ENCODE measurements around the gene MT2A.

MT2A gene

DNA sequence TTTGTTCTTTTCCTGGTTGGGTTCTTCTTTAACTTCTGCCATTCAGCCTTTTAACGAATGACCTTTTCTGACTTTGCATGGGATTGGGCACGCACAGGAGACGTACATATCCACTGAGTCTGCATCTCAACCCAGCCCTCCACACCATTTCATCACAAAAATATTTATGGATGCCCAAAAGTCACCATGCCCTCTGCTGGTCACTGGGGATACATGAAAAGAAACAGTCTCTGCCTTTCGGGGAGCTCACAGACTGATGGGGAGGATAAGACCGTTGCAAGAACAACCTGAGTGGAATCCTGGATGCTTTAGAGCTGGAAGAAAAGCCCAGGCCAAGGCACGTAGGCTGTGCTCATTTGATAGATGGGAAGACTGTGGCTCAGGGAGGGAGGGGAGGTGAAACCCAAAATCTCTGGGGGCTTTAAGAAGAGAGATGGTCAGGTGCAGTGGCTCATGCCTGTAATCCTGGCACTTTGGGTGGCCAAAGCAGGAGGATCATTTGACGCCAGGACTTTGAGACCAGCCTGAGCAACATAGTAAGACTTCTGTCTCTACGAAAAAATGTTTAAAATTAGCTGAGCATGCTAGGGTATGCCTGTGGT is 7.9 kb upstream of the MT2A start:
- DNase-seq, result no peak

DNA sequence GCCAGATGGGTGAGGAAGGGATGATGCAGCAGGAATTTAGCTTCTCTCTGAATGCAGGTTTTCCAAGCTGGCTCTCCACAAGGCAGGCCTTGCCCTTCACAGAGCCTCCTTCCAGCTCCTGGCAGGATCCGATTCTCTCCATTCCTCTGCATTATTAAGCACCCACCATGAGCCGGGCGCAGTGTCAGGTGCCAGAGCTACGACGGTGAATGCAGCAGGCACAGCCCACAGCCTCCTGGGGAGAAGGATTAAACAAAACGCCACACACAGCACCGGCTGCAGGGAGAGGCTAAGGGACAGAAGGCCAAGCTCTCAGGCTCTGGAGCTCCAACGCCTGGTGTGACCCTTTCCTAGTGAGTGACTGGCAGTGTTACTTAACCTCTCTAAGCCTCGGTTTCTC is 7.1 kb upstream of the MT2A start:
- no peak for DNase-seq

DNA sequence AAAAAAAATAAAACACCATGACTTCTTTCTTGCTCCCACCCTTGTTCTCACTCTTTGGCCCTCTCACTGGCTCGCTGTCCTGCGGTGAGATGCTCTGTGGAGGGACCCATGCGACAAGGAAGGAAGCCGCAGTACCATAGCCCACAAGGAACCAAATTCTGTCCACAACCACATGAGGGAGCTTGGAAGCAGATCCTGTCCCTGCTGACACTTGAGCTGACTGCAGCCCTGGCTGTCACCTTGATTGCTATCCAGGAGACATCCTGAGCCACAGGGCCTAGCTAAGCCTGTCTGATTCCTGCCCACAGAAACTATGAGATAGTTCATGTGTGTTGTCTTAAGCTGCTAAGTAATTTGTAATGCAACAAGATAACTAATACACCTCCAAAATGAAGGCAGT is 4.8 kb upstream of the MT2A start:
- DNase-seq, result no peak

DNA sequence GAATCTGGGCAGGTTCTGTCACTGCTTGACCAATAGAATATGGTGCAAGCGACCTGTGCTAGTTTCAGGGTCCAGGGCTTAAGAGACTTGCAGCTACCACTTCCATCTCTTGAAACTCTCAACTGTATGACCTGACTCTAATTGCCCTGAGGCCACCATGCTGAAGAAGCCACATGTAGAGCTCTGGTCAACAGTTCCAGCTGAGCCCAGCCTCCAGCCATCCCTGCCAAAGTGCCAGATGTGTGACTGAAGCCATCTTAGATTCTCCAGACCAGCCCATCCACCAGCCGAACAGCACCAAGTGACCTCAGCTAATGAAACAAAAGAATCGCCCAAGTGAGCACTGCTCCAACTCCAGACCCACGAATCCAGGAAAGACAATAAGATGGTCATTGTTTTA is 3.4 kb upstream of the MT2A start:
- DNase-seq, result no peak

DNA sequence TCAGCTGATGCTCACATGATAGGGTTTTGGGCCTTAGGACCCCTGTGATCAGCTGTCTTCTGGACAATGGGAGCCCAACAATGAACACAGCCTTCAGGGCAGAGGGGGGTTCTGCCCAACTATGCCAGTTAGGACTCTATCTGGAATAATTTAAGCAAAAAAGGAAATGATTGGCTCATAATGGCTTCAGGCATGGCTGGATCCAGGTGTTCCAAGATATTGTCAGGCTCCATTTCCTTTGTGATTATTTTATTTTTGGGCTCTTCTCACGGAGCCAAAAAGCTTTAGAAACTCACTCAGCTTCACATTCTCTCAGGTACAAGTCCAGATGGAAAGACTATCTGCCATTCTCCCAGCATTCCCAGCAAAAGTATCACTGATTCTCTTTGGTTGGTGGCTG is 2.9 kb upstream of the MT2A start:
- DNase-seq, result no peak

DNA sequence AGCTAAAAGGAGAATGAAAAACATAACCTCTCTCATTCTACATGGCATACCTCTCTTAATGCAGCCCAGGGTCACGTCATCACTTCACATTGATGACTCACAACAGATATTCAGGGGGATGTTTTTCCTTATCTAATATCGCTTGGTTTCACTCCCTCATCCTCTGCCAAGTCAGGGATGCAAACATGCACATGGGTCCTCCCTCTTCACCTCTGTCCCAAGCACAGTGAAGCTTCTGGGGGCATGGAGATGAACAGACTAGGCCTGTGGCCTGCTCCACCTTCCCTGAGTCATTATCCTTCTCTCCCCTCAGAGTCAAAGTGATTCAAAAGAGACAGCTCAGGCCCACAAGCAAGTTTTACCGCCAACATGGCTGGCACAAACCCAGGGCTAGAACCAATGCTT is 2.3 kb upstream of the MT2A start:
- no peak for DNase-seq

DNA sequence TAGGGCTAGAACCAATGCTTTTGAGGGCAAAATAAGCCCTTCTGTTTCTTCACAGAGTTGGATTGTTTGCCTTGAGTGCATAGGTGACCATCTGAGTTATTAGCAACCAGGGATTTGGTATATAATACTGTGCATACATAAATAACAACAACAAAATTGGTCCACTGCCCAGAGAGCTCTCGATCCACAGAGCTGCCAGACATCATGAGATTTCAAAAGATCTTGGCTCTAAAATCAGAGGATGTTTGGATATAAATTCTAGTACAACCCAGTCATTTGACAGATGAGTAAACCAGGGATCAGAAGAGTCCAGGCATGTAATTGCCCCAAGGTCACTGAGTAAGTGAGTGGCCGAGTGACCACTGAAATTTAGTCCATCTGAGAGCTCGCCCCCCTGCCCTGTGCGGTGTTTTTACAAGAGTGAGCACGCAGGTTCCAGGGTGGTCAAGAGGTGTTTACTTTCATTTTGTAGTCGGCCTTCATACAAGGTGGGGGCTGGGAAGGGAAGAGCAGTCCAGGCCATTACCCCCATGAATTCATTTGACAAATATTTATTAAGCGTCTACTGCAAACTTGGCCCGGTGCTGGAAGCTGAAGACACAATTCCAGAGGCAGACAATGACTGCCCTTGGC is 1.8 kb upstream of the MT2A start:
- no peak for DNase-seq

DNA sequence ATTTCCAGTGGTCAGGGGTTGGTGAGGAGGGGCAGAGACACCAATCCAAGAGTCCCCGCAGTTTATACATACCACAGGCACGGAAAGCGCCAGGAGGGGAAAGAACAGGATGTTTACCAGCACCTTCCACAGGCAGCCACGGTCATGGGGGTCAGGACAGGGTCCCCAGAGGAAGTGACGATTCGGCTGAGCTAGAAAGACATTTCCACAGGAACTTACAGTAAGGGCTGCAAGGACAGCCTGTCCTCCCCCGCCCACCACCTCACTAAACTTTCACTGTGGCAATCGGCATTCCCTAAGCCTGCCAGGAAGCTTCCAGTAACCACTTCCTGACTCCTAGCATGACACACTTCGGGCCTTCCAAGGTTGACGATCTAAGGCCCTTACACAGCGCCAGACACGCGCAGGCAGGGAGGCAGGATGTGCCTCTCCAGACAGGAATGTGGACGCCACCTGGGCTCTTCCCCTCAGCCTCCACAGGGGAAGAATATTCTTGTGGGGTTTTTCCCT is 1.2 kb upstream of the MT2A start:
- no peak for DNase-seq

DNA sequence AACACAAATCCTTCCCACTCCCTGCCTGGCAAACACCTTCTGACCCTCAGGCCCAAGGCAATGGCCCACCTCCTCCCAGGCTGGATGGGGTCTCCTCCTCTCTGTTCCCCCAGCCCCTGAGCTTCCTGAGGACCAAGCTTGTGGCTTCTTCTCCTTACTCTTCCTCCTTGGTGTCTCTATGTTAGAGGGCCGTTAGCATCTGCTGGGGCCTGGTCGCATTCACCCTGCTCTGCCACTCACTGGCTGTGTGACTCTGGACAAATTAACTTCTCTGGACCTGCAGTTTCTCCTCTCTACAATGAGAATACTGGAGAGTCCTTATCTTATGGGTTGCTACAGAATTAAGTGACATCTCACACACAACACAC is 725 bp upstream of the MT2A start:
- DNase-seq, result no peak

DNA sequence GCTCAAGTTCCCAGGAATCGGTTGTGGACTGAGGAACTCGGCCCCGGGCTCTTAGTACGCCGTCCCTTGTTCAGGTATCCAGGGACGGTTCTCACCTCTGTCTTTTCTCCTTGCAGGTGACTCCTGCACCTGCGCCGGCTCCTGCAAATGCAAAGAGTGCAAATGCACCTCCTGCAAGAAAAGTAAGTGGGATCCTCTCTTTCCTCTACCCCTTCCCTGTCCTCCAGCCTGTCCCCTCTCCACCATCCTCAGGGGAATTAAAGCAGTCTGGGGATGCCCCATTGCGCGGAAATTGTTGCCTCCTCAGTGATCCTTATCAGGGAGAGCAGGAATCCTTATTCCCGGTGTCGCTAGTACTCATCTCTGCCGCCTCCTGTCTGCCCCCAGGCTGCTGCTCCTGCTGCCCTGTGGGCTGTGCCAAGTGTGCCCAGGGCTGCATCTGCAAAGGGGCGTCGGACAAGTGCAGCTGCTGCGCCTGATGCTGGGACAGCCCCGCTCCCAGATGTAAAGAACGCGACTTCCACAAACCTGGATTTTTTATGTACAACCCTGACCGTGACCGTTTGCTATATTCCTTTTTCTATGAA is 585 bp downstream of the MT2A start:
- DNase-seq, result no peak

DNA sequence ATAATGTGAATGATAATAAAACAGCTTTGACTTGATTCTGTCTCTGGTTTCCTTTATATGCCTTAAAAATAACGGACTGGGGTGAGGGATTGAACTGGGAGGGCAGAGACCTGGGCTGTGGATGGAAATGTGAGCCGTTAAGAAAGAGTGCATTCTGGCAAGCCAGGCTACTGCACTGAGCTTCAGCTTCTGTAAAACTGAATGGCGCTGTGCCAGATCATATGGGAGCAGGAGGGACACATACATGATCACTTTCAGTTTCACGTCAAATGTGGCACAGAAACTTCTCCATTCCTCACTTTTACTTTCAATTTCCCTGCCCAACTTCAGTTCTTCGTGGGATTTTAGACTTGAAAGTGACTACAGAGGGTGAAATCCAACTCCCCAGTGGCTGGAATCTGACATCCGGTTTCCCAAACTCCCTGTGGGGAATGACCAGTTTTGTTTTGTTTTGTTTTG is 1.1 kb downstream of the MT2A start:
- peak; percentile 60 to 69 for DNase-seq

DNA sequence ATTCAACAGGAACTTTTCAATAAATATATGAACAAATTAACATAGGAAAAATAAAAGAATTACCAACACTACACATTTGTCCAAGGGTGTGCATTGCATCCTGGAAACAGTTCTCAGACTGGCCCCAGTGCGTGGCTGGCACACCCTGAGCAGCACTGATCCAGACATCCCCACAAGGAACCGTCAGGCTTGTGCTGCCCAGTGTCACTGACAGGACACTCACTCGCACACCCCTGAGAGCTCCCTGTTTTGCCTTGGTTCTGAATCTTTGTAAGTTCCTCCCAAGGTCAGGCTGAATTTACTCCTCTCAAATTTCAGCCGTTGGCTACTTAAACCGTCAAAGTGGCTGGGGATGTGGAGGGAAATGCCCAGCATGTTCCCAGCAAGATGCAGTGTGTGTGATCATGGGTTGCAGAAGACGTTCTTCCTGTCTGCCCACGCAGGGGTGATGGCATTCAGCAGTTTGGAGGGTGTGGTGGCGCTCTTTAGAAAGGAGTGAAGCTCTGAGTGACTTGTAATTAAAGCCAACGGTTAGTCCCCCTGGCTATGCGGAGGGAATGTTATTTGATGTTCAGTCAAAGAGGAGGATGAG is 1.7 kb downstream of the MT2A start:
- peak; percentile 74 to 78 for DNase-seq

DNA sequence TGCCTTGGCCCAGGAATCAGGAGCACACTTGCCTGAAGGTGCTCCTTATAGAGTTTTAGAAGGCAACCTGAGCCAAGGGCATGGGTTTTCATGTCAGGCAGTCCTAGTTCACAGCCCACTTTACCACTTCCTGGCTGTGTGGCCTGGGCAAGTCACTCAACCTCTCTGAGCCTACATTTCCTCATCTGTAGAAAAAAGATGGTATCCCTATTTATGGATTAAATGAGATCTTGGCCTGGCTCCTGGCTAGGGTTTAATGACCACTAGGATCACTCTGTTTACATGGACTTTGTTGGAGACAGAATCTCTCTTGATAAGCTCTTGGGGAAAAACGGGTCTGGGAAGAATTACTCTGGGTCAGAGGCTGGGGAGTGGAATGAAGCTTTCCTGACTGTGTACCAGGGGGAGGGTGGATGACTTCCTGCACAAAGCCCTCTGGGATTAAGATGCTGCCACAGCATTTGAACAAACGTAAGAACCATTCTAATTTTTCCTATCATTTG is 2.3 kb downstream of the MT2A start:
- peak in 1 of 2 experiments; percentile 36 for DNase-seq

DNA sequence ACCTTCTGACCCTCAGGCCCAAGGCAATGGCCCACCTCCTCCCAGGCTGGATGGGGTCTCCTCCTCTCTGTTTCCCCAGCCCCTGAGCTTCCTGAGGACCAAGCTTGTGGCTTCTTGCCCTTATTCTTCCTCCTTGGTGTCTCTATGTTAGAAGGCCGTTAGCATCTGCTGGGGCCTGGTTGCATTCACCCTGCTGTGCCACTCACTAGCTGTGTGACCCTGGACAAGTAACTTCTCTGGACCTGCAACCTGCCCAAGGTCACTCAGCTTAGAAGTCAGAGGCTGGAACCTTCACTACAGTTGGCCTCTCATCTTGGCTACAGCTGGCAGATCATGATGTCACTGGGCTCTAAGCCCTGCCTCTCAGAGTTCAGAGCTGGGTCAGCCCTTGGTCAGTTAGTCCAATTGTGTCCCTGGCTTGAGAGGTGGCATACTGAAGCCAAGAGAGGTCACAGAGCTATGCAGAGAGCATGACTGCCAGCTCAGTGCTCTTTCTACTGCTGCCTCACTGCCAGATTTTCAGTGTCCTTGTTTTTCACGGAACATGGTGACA is 3.0 kb downstream of the MT2A start:
- DNase-seq, result no peak

DNA sequence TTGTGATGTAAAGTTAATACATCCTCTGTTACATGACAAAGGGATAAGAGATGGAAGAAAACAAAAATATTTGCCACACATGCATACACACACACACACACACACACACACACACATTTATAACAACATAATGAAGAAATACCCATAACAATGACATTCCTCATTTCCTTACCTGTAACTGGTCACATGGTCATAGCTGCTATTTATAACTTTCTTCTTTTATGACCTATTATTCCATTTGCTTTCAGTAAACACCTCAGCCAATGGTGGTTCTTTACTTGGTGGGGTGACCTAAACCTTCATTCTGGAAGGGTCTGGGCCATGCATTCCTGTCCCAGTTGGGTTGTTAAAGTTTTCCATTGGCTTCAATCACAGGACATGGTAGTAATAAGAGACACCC is 5.3 kb downstream of the MT2A start:
- DNase-seq, result no peak

DNA sequence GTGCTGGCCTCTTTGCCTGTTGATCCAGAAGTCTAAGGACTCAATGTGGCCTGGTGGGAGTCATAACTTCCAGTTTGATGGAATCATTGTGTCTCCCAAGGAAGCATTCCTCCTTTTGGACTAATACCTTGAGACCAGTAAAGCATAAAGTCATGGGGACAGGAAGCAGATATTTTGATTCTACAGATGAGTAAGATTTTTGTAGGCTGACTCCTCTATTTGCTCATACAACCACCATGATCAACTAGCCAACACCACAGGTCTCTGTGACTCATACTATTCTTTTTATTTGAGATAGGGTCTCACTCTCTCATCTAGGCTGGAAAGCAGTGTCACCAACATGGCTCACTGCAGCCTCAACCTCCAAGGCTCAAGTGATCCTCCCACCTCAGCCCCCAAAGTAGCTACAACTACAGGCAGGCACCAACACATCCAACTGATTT is 6.2 kb downstream of the MT2A start:
- DNase-seq, result no peak

DNA sequence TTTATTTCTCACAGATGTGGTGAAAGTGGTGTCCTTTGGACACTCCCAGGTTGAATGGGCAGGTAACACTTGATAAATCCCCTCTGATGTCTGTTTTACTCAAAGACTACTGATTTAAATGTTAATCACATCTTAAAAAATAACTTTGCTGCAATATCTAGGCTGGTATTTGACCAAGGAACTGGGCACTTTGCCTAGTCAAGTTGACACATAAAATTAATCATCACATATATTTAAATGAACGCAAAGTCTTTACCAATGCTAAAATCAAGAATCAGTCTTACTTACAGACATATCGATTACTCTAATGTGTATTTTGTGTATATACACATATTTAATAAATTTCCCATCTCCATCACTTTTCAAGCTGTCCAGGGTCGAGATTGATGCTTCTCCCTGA is 7.0 kb downstream of the MT2A start:
- DNase-seq, result no peak

DNA sequence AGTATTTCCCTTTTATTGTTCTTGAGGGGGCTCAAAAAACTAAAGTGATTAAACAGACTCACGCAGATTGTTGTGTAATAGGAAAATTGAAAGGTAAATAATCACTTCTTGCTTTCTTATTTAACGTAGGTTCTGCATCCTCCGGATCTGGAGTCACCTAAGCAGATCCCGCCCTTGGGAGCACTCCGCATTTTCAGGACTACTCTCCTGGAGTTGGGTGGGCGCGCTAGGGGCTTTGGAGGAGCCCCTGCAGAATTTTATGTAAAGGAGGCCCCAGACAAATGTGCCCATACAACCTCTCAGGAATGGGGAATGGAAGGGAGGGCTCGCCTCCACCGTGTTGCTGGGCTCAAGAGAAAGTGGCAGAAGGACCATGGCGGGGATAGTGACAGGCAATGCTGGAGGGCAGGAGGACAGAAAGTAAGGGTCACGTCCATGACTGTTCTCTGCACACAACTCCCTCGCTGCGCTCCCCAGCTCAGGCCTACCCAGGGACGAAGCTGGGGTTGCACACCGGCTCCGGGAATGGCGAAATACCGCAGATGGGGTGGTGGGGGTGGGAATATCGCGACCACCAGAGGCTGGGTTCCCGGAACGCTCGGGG is 8.3 kb downstream of the MT2A start:
- DNase-seq, result no peak

DNA sequence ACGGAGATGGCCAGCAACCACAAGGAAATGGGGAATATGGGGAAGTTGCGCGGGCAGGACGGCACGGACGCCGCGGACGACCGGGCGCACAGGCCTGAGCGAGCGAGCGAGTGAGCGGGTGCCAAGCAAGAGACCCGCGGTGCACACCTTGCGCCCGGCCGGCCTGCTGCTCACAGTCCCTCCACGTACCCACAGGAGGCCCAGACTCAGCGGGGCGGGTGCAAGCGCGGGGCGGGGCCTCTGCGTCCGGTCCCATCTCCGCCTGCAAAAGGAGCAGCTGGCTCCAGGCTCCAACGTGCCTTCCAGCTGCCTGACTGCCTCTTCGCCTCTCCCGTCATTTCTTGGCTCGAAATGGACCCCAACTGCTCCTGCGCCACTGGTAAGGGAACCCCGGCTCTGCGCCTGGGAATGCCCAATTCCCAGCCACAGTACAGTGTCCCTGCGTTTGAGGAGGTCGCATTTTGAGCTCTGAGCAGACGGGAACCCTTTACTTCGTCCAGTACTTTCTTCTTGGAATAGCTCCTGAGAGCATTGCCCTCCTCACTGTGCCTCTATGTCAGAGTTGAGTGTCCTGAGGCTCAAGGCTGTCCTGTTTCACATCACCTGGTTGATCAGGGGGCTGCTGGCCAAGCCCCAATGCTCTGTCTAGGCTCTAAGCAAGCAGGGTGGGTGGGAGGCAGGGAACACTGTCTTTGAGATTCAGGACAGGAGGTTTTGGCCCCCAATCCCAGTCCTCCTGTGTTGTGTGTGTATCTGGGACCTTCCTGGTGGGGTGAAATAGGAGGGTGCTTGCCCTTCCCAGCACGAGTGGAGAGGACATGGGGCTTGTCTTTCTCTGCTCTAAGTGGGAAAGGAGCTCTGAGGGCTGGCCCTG is 9.1 kb downstream of the MT2A start:
- no peak for DNase-seq

DNA sequence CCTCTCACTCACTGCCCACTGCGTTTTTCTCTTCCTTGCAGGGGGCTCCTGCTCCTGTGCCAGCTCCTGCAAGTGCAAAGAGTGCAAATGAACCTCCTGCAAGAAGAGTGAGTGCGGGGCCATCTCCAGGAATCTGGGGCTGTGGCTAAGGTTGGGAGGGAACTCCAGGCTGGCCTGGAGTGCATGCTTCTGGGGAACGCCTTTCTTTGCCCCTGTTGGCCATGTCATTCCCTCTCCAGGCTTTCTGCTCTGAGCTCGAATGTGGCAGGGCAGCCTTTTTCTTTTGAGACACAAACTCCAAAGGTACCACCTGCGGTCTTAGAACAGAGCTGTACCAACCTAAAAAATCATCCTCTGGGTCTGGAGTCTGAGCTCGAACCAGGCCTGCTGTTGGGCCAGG is 9.8 kb downstream of the MT2A start:
- no peak for DNase-seq

DNA sequence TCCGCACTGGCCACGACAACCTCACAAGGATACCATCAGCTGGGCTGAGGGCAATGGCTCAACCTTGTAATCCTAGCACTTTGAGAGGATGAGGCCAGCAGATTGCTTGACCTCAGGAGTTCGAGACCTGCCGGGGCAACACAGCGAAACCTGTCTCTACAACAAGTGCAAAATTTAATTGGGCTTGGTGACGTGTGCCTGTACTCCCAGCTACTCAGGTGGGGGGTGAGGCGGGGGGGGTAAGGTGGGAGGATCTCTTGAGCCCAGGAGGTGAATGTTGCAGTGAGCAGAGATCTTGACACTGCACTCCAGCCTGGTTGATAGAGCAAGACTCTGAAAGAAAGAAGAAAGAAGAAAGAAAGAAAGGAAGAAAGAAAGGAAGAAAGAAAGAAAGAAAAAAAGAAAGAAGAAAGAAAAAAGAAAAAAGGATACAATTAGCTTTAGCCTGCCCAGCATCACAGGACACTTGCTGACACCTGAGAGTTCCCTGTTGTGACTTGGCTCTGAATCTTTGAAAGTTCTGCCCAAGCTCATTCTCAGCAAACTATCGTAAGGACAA is 12.0 kb downstream of the MT2A start:
- no peak for DNase-seq
